ENCODE results near the gene PRR4. TPM values are rescaled to one million over a fixed set of nuclear protein-coding genes. Genes with fewer than 3 reads are reported as not detected.

PRR4 gene
- polyA plus RNA-seq, 1 experiment: 4.3 TPM

GRCh38 chr12:10829994-10830393 lies 19.3 kb downstream of the PRR4 start:
- Histone ChIP-seq H3K4me3 (ENCODE audit: low read depth, low read length) (no peak overlapping the region), H3K27me3 (ENCODE audit: control insufficient read depth, insufficient read depth, low read length) (no peaks in the 10 kb centered on the region), H3K27ac (ENCODE audit: low read depth, low read length) (no peak overlapping the region), H3K9me3 (ENCODE audit: control insufficient read depth, insufficient read depth, low read length) (no peaks in the 10 kb centered on the region)
- TF ChIP-seq CTCF (IDR thresholded peaks at IDR 0.05; ENCODE audit: low read depth, low read length): no peak
- no peak for DNase-seq (ENCODE audit: low read depth, low spot score)
- POLR2A ChIA-PET: no interaction called here
- CTCF ChIA-PET: no interaction called here

DNA sequence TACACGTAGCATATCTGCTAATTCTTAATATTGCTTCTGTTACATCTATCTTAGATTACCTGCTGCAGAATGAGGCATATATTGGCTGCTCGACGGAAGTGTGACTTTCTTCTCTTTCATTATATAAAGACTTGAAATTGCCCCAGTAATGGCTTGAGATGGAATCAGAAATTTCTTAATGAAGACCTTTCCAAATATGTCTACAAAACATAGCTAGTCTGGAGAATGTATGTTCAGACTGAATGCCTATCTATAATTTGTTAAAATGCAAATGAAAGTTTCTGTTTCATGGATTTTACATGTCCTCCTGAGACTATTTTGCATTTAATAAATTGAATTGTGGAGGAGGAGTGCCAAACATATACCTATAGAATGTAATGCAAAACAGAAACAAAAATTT lies 23.0 kb downstream of the PRR4 start, which contains the start of gene TAS2R10:
TSS of gene TAS2R10 (minus strand) at position 101 of the 400 bp plus-strand sequence. CDS start at position 12, 89 bp downstream.
- H3K27ac ChIP-seq (ENCODE audit: low read depth, low read length): no peak within 1 kb of the TSS
- no peak for TF ChIP-seq CTCF (IDR thresholded peaks at IDR 0.05; ENCODE audit: low read depth, low read length)
- POLR2A ChIA-PET: no interaction called here
- no peaks in the 10 kb centered on the region for H3K9me3 ChIP-seq (ENCODE audit: control insufficient read depth, insufficient read depth, low read length)
- CTCF ChIA-PET: no interaction called here
- no peaks in the 10 kb centered on the region for H3K27me3 ChIP-seq (ENCODE audit: control insufficient read depth, insufficient read depth, low read length)
- no peak for DNase-seq (ENCODE audit: low read depth, low spot score)
- no peak within 1 kb of the TSS for H3K4me3 ChIP-seq (ENCODE audit: low read depth, low read length)

GRCh38 chr12:10824957-10825356 lies 24.3 kb downstream of the PRR4 start:
- Histone ChIP-seq H3K4me3 (ENCODE audit: low read depth, low read length) (no peak overlapping the region), H3K27ac (ENCODE audit: low read depth, low read length) (no peak overlapping the region), H3K9me3 (ENCODE audit: control insufficient read depth, insufficient read depth, low read length) (no peaks in the 10 kb centered on the region), H3K27me3 (ENCODE audit: control insufficient read depth, insufficient read depth, low read length) (no peaks in the 10 kb centered on the region)
- TF ChIP-seq CTCF (IDR thresholded peaks at IDR 0.05; ENCODE audit: low read depth, low read length): no peak
- ChIA-PET POLR2A (no interaction called here), CTCF (no interaction called here)
- no peak for DNase-seq (ENCODE audit: low read depth, low spot score)

- no peak overlapping the region for H3K4me3 ChIP-seq (ENCODE audit: low read depth, low read length)
- no peak overlapping the region for H3K27ac ChIP-seq (ENCODE audit: low read depth, low read length)
- POLR2A ChIA-PET: no interaction called here
- no peak for TF ChIP-seq CTCF (IDR thresholded peaks at IDR 0.05; ENCODE audit: low read depth, low read length)
- no peak for DNase-seq (ENCODE audit: low read depth, low spot score)
- H3K9me3 ChIP-seq (ENCODE audit: control insufficient read depth, insufficient read depth, low read length): no peaks in the 10 kb centered on the region
- H3K27me3 ChIP-seq (ENCODE audit: control insufficient read depth, insufficient read depth, low read length): no peaks in the 10 kb centered on the region
- CTCF ChIA-PET: no interaction called here
These were observed 37.3 kb downstream of the PRR4 start for GRCh38 chr12:10811883-10812536.

GRCh38 chr12:10810068-10810467 lies 39.2 kb downstream of the PRR4 start, which contains the start of gene TAS2R9:
Gene TAS2R9 (minus strand): TSS chr12:10810168. CDS start chr12:10810075, 93 bp downstream.
- ChIA-PET CTCF (interaction anchor here (1.4 kb wide), 1 partner anchor 390 kb away, joined by 4 read pairs; no protein-coding TSS in a partner anchor), POLR2A (no interaction called here)
- no peaks in the 10 kb centered on the region for H3K9me3 ChIP-seq (ENCODE audit: control insufficient read depth, insufficient read depth, low read length)
- no peaks in the 10 kb centered on the region for H3K27me3 ChIP-seq (ENCODE audit: control insufficient read depth, insufficient read depth, low read length)
- H3K4me3 ChIP-seq (ENCODE audit: low read depth, low read length): no peak within 1 kb of the TSS
- H3K27ac ChIP-seq (ENCODE audit: low read depth, low read length): no peak within 1 kb of the TSS
- DNase-seq (ENCODE audit: low read depth, low spot score): no peak
- no peak for TF ChIP-seq CTCF (IDR thresholded peaks at IDR 0.05; ENCODE audit: low read depth, low read length)
